Cardiac muscle cell (in vitro differentiated cells and primary cell): ENCODE measurements around the gene LHFPL5. TPM values are rescaled to one million over a fixed set of nuclear protein-coding genes. Genes with fewer than 3 reads are reported as not detected.

Source experiments
- DNase-seq, 2 donors: peaks; one replicate each; pipeline versions ENCODE4 v3.0.0 to v3.0.0-alpha.2; 2010 to 2017; ENCODE audit warnings: low read depth in 1 of 2, low spot score in 1 of 2
- H3K27ac ChIP-seq: fragments of 200-600 bp; sonication (generic); 2 replicates; pipeline ENCODE4 v1.5.1; 2016
- H3K27me3 ChIP-seq: fragments of 200-600 bp; sonication (generic); 2 replicates; pipeline ENCODE4 v1.6.0; 2016; ENCODE audit warnings: control low read depth
- H3K36me3 ChIP-seq: fragments of 200-600 bp; sonication (generic); 2 replicates; pipeline ENCODE4 v1.5.1; 2016; ENCODE audit warnings: control low read depth
- H3K4me1 ChIP-seq: fragments of 200-600 bp; sonication (generic); 2 replicates; pipeline ENCODE4 v1.8.1; 2017; ENCODE audit warnings: low read depth, mild to moderate bottlenecking, mixed run types
- H3K4me3 ChIP-seq: fragments of 200-600 bp; sonication (generic); 2 replicates; pipeline ENCODE4 v1.5.1; 2016; ENCODE audit warnings: mild to moderate bottlenecking
- H3K9me3 ChIP-seq: fragments of 200-600 bp; sonication (generic); 2 replicates; pipeline ENCODE4 v1.5.1; 2017; ENCODE audit warnings: low read depth, mild to moderate bottlenecking, control low read depth
- CTCF ChIP-seq: IDR thresholded peaks from 2 replicates; pipeline ENCODE4 v1.5.1; 2012; ENCODE audit warnings: low read depth, mild to moderate bottlenecking, low read length
- polyA plus RNA-seq: library from polyadenylated mRNA; unstranded; fragments of >200 nt; fragmentation: Nextera tagmentation; extraction: Ambion mirVana; gene quantifications from 2 replicates; pipeline ENCODE4 v1.2.1, GENCODE V29; 2016
- total RNA-seq: library from RNA; depleted of rRNA; stranded (reverse); fragments of >200 nt; gene quantifications from 2 replicates; pipeline ENCODE4 v1.2.3, GENCODE V29; 2016

Gene LHFPL5
- total and polyA plus RNA-seq, 2 experiments from 2014 or later: not detected

- H3K27ac ChIP-seq: peak overlapping the region; percentile 65
- no peaks in the 10 kb centered on the region for H3K27me3 ChIP-seq
- H3K36me3 ChIP-seq: peaks cover 21% of the 10 kb centered on the region
- DNase-seq: no peak
- no peak overlapping the region for H3K4me3 ChIP-seq
- TF ChIP-seq CTCF: no peak
- H3K9me3 ChIP-seq: no peaks in the 10 kb centered on the region
- peaks cover 7% of the 10 kb centered on the region for H3K4me1 ChIP-seq
Measured at GRCh38 chr6:35839019-35839418, 33.9 kb downstream of the LHFPL5 start.

- Histone ChIP-seq H3K9me3 (no peaks in the 10 kb centered on the region), H3K36me3 (peaks cover 26% of the 10 kb centered on the region), H3K27ac (no peak overlapping the region), H3K4me1 (peaks cover 7% of the 10 kb centered on the region), H3K4me3 (no peak overlapping the region), H3K27me3 (no peaks in the 10 kb centered on the region)
- no peak for TF ChIP-seq CTCF
- DNase-seq: no peak
Measured at GRCh38 chr6:35842381-35842780, 37.2 kb downstream of the LHFPL5 start.

DNA sequence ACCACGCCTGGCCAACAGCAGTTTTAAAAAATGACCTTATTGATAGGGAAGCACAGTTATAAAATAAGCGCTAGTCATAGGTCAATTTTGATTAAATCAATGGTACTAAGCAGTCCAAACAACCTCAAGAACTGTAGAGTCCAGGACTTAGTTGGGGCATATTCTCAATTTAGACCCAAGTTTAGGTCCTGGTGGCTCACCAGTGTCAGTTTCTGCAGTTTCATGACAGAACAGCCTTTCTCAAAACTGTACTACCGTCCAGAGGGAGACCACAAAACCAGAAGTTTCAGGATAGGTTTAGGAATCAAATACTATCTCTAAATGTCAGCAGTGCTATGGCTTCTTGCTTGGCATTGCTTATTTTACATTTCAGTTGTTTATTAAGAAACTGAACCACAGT lies 39.1 kb downstream of the LHFPL5 start:
- TF ChIP-seq CTCF: no peak
- Histone ChIP-seq H3K27ac (no peak overlapping the region), H3K4me3 (no peak overlapping the region), H3K4me1 (no peaks in the 10 kb centered on the region), H3K9me3 (no peaks in the 10 kb centered on the region), H3K36me3 (peaks cover 21% of the 10 kb centered on the region), H3K27me3 (no peaks in the 10 kb centered on the region)
- DNase-seq: no peak

GRCh38 chr6:35850208-35850607 lies 45.1 kb downstream of the LHFPL5 start:
- no peak for DNase-seq
- Histone ChIP-seq H3K4me1 (no peaks in the 10 kb centered on the region), H3K9me3 (no peaks in the 10 kb centered on the region), H3K36me3 (peaks cover 28% of the 10 kb centered on the region), H3K4me3 (no peak overlapping the region), H3K27ac (no peak overlapping the region), H3K27me3 (no peaks in the 10 kb centered on the region)
- TF ChIP-seq CTCF: no peak

DNA sequence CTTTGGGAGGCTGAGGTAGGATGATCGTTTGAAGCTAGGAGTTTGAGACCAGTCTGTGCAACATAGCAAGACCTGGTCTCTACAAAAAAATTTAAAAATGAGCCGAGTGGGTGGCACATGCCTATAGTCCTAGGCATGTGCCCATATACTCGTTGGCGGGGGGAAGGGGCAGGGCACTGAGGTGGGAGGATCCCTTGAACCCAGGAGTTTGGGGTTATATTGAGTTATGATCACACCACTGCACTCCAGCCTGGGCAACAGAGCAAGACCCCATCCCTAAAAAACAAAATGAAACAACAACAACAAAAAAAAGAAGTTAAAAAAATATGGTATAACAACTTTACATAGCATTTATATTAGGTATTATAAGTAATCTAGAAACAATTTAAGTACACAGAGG lies 47.8 kb downstream of the LHFPL5 start:
- no peak for DNase-seq

More for the DNA sequence above, 47.8 kb downstream of the LHFPL5 start:
- H3K9me3 ChIP-seq: no peaks in the 10 kb centered on the region
- no peak for TF ChIP-seq CTCF
- H3K27me3 ChIP-seq: no peaks in the 10 kb centered on the region
- H3K36me3 ChIP-seq: peaks cover 42% of the 10 kb centered on the region
- H3K27ac ChIP-seq: no peak overlapping the region
- no peak overlapping the region for H3K4me3 ChIP-seq
- H3K4me1 ChIP-seq: no peaks in the 10 kb centered on the region
